ENCODE results near the gene XRN1. TPM values are rescaled to one million over a fixed set of nuclear protein-coding genes. Genes with fewer than 3 reads are reported as not detected.

The XRN1 gene
- total and polyA plus RNA-seq, 12 donors, result 2.1 to 33.4 (median 20.6) TPM

DNA sequence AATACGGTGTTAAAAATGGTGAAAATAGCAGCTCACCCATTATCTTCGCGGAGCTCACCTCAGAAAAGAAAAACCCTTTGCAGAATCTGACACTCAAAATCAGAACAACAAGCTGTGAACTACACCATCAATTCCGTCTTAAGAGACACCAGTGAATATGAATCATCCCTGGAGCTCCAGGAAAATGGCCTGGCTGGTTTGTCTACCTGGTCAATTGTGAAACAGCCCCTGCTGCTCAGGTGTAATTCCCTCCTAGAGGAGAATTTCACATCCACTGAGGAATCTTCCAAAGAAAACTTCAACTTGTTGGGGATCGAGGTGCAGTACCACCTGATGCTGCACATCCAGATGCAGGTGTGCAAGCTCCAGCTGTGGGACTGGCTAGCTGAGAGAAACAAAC is 3.0 kb upstream of the XRN1 start:
- Histone ChIP-seq H3K9me3 (no peaks in the 10 kb centered on the region), H3K27ac (no peak overlapping the region), H3K4me1 (peaks cover 0 to 20% (median 11%) of the 10 kb centered on the region in 9 donors), H3K36me3 (peaks cover 0 to 50% (median 5%) of the 10 kb centered on the region in 9 donors), H3K4me3 (no peak overlapping the region), H3K27me3 (no peaks in the 10 kb centered on the region)
- ATAC-seq (no peak), DNase-seq (no peak)
- TF ChIP-seq, protein P1, sequence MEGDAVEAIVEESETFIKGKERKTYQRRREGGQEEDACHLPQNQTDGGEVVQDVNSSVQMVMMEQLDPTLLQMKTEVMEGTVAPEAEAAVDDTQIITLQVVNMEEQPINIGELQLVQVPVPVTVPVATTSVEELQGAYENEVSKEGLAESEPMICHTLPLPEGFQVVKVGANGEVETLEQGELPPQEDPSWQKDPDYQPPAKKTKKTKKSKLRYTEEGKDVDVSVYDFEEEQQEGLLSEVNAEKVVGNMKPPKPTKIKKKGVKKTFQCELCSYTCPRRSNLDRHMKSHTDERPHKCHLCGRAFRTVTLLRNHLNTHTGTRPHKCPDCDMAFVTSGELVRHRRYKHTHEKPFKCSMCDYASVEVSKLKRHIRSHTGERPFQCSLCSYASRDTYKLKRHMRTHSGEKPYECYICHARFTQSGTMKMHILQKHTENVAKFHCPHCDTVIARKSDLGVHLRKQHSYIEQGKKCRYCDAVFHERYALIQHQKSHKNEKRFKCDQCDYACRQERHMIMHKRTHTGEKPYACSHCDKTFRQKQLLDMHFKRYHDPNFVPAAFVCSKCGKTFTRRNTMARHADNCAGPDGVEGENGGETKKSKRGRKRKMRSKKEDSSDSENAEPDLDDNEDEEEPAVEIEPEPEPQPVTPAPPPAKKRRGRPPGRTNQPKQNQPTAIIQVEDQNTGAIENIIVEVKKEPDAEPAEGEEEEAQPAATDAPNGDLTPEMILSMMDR (IDR thresholded peaks at IDR 0.05), result no peak
- intact Hi-C loops (cut with DNase I), result no loop called here
- 79 to 89% methylated on average over 5 of the region's 5 CpGs for WGBS, 2 donors

DNA sequence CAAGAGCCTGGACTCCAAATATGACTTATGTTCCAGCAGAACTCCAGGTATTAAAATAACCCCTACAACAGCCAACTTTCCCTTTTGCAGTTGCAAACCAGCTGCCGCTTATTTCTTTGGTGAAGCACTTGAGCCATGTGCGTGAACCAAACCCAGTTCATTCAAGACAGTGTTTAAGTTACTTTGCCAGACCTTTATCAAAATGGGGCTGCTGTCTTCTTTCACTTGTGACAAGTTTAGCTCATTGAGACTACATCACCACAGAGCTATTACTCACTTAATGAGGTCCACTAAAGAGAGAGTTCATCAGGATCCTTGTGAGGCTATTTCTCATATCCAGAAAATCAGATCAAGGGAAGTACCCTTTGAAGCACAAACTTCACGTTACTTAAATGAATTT is 2.4 kb upstream of the XRN1 start:
- 67 to 74% methylated on average over 3 of the region's 3 CpGs for WGBS, 2 donors
- TF ChIP-seq, protein P1 (IDR thresholded peaks at IDR 0.05), result no peak

DNA sequence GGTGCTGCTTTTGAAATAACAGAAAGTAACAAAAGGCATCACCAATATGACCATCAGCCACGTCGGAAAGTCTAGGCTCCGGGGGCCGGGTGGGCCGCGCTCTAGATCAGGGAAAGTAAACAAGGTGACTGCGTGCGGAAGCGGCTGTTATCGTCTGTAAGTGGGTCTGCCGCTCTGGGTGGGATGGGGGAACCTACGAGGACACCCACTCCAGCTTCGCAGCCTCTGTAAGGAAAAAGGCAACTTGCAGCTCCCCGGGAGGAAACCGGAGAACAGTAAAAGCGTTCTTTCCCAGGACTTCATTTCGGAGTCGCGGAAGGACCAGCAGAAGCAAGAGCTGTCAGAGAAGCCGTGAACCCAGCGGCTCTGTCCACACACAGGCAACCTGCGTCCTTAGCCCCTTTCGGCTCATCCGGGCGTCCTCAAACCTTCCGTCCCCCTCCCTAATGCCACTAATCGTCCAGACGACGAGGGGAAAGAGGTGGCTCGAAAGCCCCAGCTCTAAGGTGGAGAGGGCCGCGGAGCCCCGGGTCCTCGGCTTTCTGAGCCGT is 461 bp downstream of the XRN1 start:
- Histone ChIP-seq H3K4me1 (peaks cover 0 to 48% (median 32%) of the 10 kb centered on the region in 9 donors), H3K9me3 (no peaks in the 10 kb centered on the region), H3K36me3 (peaks cover 0 to 29% (median 0%) of the 10 kb centered on the region in 9 donors), H3K27ac (peak overlapping the region; percentile 81 to 99 (median 95)), H3K27me3 (no peaks in the 10 kb centered on the region), H3K4me3 (peak overlapping the region; percentile 66 to 99 (median 90))
- 0% methylated on average over 35 of the region's 35 CpGs for WGBS, 2 donors
- peak; percentile 35 to 72 (median 58) for ATAC-seq
- DNase-seq, result peak; percentile 19 to 23
- intact Hi-C loops (cut with DNase I), result no loop called here
- TF ChIP-seq, protein P1 (IDR thresholded peaks at IDR 0.05), result no peak

More for the DNA sequence above, 2.4 kb upstream of the XRN1 start:
- Histone ChIP-seq H3K36me3 (peaks cover 0 to 49% (median 5%) of the 10 kb centered on the region in 9 donors), H3K4me3 (no peak overlapping the region), H3K27me3 (no peaks in the 10 kb centered on the region), H3K9me3 (no peaks in the 10 kb centered on the region), H3K4me1 (peaks cover 0 to 27% (median 17%) of the 10 kb centered on the region in 9 donors), H3K27ac (no peak overlapping the region)
- no peak for ATAC-seq
- no peak for DNase-seq
- intact Hi-C loops (cut with DNase I), result no loop called here

DNA sequence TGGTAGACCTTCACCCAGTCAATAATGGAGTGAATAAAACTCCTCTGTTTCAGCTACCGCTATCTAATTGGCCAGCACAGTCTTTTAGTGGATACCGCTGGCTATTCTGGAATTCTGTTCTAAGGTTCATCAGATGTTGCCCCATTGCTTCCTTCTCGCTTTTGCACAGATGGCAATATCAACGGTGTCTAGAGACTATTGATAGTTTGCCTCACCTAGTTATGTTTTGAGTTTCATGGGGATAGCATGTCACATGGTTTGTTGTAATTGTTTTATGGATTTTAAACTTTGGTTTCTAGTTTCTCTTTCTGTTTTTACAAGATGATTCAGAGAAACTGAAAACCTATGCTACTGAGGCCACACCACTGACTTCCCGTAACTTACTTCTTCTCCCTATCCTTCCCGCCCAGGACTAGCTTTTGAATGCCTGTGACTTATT is 2.0 kb downstream of the XRN1 start:
- WGBS, 2 donors, result 74 to 80% methylated on average over 6 of the region's 6 CpGs
- H3K27ac ChIP-seq, result peak overlapping the region in 1 of 10 donors; percentile 99
- no peaks in the 10 kb centered on the region for H3K9me3 ChIP-seq
- peaks cover 0 to 56% (median 32%) of the 10 kb centered on the region in 9 donors for H3K4me1 ChIP-seq
- peaks cover 0 to 14% (median 0%) of the 10 kb centered on the region in 9 donors for H3K36me3 ChIP-seq
- intact Hi-C loops (cut with DNase I), result no loop called here
- H3K4me3 ChIP-seq, result peak overlapping the region in 5 of 10 donors; percentile 66 to 99 (median 94)
- DNase-seq, result no peak
- no peaks in the 10 kb centered on the region for H3K27me3 ChIP-seq
- ATAC-seq, result no peak
- TF ChIP-seq, protein P1 (IDR thresholded peaks at IDR 0.05), result no peak
